HEK293T (cell line): ENCODE data around the gene NCS1.

Experiments used
- CTCF ChIA-PET: fragments of 350-600 bp; formaldehyde crosslinking; extraction: SDS; loops from one replicate; lab custom pipeline; 2021; ENCODE audit warnings: antibody characterized with exemption, inconsistent platforms; lab: Yijun Ruan, JAX
- POLR2A ChIA-PET: fragments of 350-600 bp; formaldehyde crosslinking; extraction: SDS; loops from one replicate; lab custom pipeline; 2020; ENCODE audit warnings: antibody characterized with exemption, inconsistent platforms; lab: Yijun Ruan, JAX
- DNase-seq: peaks from one replicate; pipeline ENCODE4 v3.0.0; 2012; ENCODE audit warnings: mixed read lengths; ENCODE audit errors: extremely low spot score
- ARNT ChIP-seq: fragments of 450-650 bp; IDR thresholded peaks from 2 replicates; pipeline ENCODE4 v1.6.1; 2017; ENCODE audit warnings: mild to moderate bottlenecking
- BHLHE40 ChIP-seq: fragments of 450-650 bp; IDR thresholded peaks from 2 replicates; pipeline ENCODE4 v1.6.1; 2016; ENCODE audit warnings: mild to moderate bottlenecking, moderate library complexity, borderline replicate concordance
- CTBP1 ChIP-seq: fragments of 450-650 bp; IDR thresholded peaks from 2 replicates; pipeline ENCODE4 v1.6.1; 2016; ENCODE audit warnings: borderline replicate concordance
- ELF4 ChIP-seq: fragments of 450-650 bp; IDR thresholded peaks from 2 replicates; pipeline ENCODE4 v1.6.1; 2017; ENCODE audit warnings: antibody characterized with exemption
- FOXA1 ChIP-seq: fragments of 450-650 bp; IDR thresholded peaks from 2 replicates; pipeline ENCODE4 v1.6.1; 2016; ENCODE audit warnings: mild to moderate bottlenecking
- FOXK2 ChIP-seq: fragments of 450-650 bp; IDR thresholded peaks from 2 replicates; pipeline ENCODE4 v1.6.1; 2016; ENCODE audit warnings: mild to moderate bottlenecking
- FOXM1 ChIP-seq: fragments of 450-650 bp; IDR thresholded peaks from 2 replicates; pipeline ENCODE4 v1.6.1; 2017; ENCODE audit warnings: mild to moderate bottlenecking, borderline replicate concordance
- HDGF ChIP-seq: fragments of 450-650 bp; IDR thresholded peaks from 2 replicates; pipeline ENCODE4 v1.6.1; 2017; ENCODE audit warnings: antibody characterized with exemption, borderline replicate concordance
- L3MBTL2 ChIP-seq: fragments of 450-650 bp; conservative IDR thresholded peaks from 2 replicates; pipeline ENCODE4 v1.6.1; 2016; ENCODE audit warnings: mild to moderate bottlenecking
- LEF1 ChIP-seq: fragments of 450-650 bp; IDR thresholded peaks from 2 replicates; pipeline ENCODE4 v1.6.1; 2017; ENCODE audit warnings: mild to moderate bottlenecking, borderline replicate concordance
- NFRKB ChIP-seq: fragments of 450-650 bp; IDR thresholded peaks from 2 replicates; pipeline ENCODE4 v1.6.1; 2016; ENCODE audit warnings: mild to moderate bottlenecking, moderate library complexity
- PKNOX1 ChIP-seq: fragments of 450-650 bp; IDR thresholded peaks from 2 replicates; pipeline ENCODE4 v1.6.1; 2016
- SP1 ChIP-seq: fragments of 450-650 bp; IDR thresholded peaks from 2 replicates; pipeline ENCODE4 v1.6.1; 2017
- SUZ12 ChIP-seq: fragments of 450-650 bp; IDR thresholded peaks from 2 replicates; pipeline ENCODE4 v1.6.1; 2016; ENCODE audit warnings: mild to moderate bottlenecking
- TARDBP ChIP-seq: fragments of 450-650 bp; IDR thresholded peaks from 2 replicates; pipeline ENCODE4 v1.6.1; 2016
- ZNF384 ChIP-seq: fragments of 450-650 bp; IDR thresholded peaks from 2 replicates; pipeline ENCODE4 v1.6.1; 2016

Gene NCS1

GRCh38 chr9:130197386-130197785 is 25.2 kb downstream of the NCS1 start:
- TF ChIP-seq TARDBP (no peak), FOXA1 (no peak), PKNOX1 (no peak), SP1 (no peak), CTBP1 (no peak), HDGF (no peak), ARNT (no peak), FOXK2 (no peak), FOXM1 (no peak), LEF1 (no peak), BHLHE40 (no peak), ZNF384 (no peak), SUZ12 (no peak), L3MBTL2 (no peak), ELF4 (no peak), NFRKB (no peak)
- ChIA-PET POLR2A (interaction anchor here (1.2 kb wide), 1 partner anchor 23 kb away, joined by 3 read pairs; no protein-coding TSS in a partner anchor), CTCF (interaction anchor here (0.5 kb wide), 1 partner anchor 56 kb away, joined by 3 read pairs; no protein-coding TSS in a partner anchor)

DNA sequence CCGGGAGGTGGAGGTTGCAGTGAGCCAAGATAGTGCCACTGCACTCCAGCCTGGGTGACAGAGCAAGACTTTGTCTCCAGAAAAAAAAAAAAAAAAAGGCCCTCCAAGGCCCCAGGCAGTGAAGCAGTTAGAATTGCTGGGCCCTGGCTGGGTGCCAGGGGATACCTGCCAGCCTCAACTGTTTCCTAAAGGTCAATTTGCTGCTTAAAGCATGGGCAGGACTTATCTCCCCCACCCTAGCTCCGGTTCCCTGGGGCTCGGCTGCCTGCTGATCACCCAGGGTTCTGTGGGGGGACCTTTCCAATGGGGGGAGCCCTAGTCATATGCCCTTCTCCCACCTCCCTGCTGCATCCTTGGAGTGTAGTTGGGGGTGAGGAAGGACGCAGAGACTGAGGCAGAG is 25.7 kb downstream of the NCS1 start:
- ChIA-PET POLR2A (interaction anchor here (1.2 kb wide), 1 partner anchor 24 kb away, joined by 3 read pairs; no protein-coding TSS in a partner anchor), CTCF (interaction anchor here (0.5 kb wide), 1 partner anchor 56 kb away, joined by 3 read pairs; no protein-coding TSS in a partner anchor)
- no peak for TF ChIP-seq FOXK2
- no peak for TF ChIP-seq CTBP1
- TF ChIP-seq FOXA1 = no peak
- no peak for TF ChIP-seq ELF4
- no peak for TF ChIP-seq NFRKB
- no peak for TF ChIP-seq ARNT
- TF ChIP-seq ZNF384 = no peak
- no peak for TF ChIP-seq SP1
- TF ChIP-seq LEF1 = no peak
- TF ChIP-seq L3MBTL2 = no peak
- no peak for TF ChIP-seq TARDBP
- TF ChIP-seq PKNOX1 = no peak
- no peak for TF ChIP-seq BHLHE40
- TF ChIP-seq FOXM1 = no peak
- no peak for DNase-seq

More at GRCh38 chr9:130197386-130197785, 25.2 kb downstream of the NCS1 start:
- no peak for DNase-seq

GRCh38 chr9:130198501-130199179 is 26.4 kb downstream of the NCS1 start:
- DNase-seq = no peak
- CTCF ChIA-PET = interaction anchor here (0.7 kb wide), 1 partner anchor 157 kb away, joined by 3 read pairs; no protein-coding TSS in a partner anchor
- no peak for TF ChIP-seq ARNT
- no peak for TF ChIP-seq FOXM1
- no peak for TF ChIP-seq SUZ12
- POLR2A ChIA-PET = no interaction called here

DNA sequence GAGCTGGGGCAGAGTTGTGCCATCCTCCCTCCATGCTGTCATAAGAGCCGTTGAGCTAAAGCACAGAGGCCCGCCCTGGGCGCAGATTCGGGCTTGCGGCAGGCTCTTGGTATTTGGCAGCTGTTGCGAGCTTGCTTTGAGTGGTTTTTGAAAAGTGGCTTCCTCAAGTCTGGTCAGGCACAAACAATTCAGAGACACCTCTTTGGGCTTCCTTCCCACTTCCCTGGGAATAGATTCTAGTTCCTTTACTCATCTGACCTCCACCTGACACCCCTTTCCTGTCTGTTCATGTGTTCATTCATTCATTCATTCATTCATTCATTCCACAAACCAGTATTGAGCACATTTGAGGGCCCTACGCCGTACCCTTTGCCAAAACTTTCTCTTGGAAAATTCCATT is 27.4 kb downstream of the NCS1 start:
- POLR2A ChIA-PET = no interaction called here
- TF ChIP-seq LEF1 (no peak), BHLHE40 (no peak), TARDBP (no peak), FOXM1 (no peak), L3MBTL2 (no peak), SUZ12 (no peak), CTBP1 (no peak), ARNT (no peak), ELF4 (no peak), HDGF (no peak), SP1 (no peak), PKNOX1 (no peak), ZNF384 (no peak)
- no peak for DNase-seq
- CTCF ChIA-PET = no interaction called here

DNA sequence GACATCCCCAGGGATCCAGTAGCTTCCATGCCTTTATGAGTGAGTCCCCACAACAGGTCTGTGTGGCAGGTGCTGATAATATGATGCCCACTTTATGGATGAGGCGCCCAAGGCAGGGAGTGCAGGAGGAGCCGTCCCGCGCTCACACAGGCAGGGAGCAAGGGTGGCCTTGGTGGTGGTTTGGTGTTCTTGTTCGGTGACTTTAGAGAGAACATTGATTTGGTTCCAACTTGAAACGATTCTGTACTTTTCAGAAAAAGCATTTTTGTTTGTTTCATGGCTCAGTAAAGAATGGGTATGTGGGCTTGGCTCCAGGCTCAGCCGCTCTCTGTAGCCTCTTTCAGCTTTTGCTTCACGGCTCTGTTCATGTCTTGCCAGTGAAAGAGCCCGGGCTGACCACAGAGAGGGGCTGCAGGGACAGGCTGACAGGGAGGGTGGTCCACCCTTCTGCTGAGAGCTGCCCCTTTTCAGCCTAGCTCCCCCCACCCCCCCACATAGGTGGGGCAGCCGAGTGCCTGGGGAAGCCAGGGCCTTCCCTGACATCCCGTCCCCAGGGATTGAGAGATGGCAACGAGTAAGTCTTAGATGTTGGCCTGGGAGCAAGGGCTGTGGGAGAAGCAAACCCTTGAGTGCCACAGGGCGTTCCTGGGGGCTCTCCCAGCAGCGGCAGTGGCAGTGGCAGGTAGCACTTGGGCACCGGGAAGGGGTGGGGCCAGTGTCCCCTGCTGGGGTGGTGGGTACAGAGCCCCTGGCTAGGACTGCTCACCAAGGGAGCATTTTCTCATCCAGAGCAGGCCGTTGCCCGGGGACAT is 28.0 kb downstream of the NCS1 start:
- CTCF ChIA-PET = no interaction called here

DNA sequence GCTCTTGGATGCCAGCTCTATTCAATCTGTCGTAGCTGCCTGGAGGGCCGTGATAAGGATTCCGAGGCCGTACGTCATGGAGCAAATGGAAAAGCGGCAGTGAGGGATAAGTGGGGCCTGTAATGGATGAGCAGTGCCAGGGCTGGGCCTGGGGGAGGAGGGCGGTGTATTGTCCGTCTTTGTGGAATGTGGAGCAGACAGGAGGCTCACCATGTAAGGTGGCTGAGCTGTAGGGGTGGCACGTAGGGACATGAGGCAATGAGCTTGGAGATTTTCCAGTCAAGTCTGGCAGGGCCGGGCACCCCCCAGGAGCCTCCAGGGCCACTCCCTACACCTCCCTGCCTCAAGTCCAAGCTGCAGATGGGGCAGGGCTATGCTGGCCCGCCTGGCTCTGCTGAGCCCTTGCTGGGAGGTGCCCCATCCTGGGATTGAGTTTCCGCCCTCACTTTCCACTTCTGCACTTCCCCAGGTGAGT is 29.2 kb downstream of the NCS1 start:
- CTCF ChIA-PET = no interaction called here
- POLR2A ChIA-PET = no interaction called here
- no peak for TF ChIP-seq BHLHE40
- no peak for TF ChIP-seq FOXA1
- TF ChIP-seq SP1 = no peak
- no peak for TF ChIP-seq FOXK2
- no peak for TF ChIP-seq CTBP1
- TF ChIP-seq ARNT = no peak
- no peak for TF ChIP-seq NFRKB
- TF ChIP-seq L3MBTL2 = no peak

More for the DNA sequence above, 28.0 kb downstream of the NCS1 start:
- DNase-seq = no peak
- TF ChIP-seq LEF1 (no peak), L3MBTL2 (no peak), ZNF384 (no peak)
- POLR2A ChIA-PET = no interaction called here

More for the DNA sequence above, 29.2 kb downstream of the NCS1 start:
- DNase-seq = no peak
